ENCODE measurements around the gene LINC00237. TPM values are rescaled to one million over a fixed set of nuclear protein-coding genes. Genes with fewer than 3 reads are reported as not detected.

LINC00237 gene
- total RNA-seq, 2 donors from 2014 or later, result 2.0 TPM; not detected in 1

DNA sequence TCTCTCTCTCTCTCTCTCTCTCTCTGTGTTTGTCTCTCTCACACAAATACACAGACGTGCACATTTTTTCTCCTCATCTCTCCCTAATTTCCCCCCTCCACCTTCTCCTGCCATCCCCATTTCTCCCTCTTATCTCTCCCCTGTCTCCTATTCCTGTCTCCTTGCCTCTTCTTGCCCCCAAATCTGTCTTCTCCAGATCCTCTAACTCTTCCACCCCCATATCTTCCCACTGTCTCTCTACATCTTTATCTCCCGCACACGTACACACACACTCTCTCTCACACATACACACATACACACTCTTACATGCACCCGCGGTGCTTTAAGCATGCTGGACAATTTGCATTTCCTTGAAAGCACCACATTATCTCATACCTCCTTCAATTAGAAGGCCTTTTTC lies 35.7 kb upstream of the LINC00237 start:
- H3K9me3 Mint-ChIP-seq, result no peaks in the 10 kb centered on the region
- H3K4me1 Mint-ChIP-seq, result no peaks in the 10 kb centered on the region
- 88 to 92% methylated on average over 2 to 5 of the region's 5 CpGs for WGBS, 2 experiments (ENCODE audit: insufficient coverage in 1 of 2, insufficient read length in 1 of 2)

DNA sequence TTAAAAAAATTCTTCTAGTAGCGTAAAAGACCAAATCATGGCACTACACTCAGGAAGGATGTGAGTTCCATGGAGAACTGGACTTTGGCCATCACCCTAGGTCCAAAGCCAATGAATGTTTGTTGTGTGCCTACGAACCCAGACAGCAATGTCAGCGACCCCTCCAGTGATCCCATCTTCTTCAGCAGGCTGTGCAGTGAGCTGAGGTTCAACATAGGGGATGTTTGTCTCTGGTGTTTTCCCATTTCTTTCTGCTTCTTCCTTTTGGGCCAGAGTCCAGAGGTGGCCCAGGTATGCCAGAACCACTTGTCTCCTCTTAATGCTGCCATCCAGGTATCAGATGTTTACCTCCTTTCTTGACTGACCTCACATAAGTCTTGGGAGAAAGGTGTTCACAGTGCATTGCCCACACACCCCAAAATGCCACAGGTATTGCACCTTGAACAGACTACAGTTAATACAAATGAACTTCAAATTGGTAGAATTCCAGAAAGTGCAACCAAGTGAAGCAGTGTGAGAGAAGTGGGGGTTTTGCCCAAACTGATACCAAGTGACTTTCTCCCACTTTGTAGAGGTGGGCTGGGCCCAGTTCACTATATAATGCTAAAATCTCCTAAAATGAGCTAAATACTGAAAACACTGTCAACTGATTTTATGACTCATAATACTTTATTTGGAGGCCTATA lies 33.9 kb upstream of the LINC00237 start:
- H3K4me1 Mint-ChIP-seq, result no peaks in the 10 kb centered on the region
- Histone ChIP-seq H3K9me3 (ENCODE audit: control insufficient read depth, low read length) (no peaks in the 10 kb centered on the region), H3K4me1 (ENCODE audit: control insufficient read depth, insufficient read depth, low read length) (no peaks in the 10 kb centered on the region), H3K27ac (ENCODE audit: low read depth, low read length) (no peak overlapping the region), H3K36me3 (ENCODE audit: control insufficient read depth, insufficient read depth, low read length) (peaks cover 21% of the 10 kb centered on the region), H3K9ac (ENCODE audit: extremely low read depth, low read length, poor library complexity, severe bottlenecking) (no peak overlapping the region), H3K27me3 (ENCODE audit: control insufficient read depth, insufficient read depth, low read length, poor library complexity, severe bottlenecking) (no peaks in the 10 kb centered on the region), H3K4me3 (ENCODE audit: low read length) (no peak overlapping the region)
- no peaks in the 10 kb centered on the region for H3K9me3 Mint-ChIP-seq
- TF ChIP-seq, protein P1, sequence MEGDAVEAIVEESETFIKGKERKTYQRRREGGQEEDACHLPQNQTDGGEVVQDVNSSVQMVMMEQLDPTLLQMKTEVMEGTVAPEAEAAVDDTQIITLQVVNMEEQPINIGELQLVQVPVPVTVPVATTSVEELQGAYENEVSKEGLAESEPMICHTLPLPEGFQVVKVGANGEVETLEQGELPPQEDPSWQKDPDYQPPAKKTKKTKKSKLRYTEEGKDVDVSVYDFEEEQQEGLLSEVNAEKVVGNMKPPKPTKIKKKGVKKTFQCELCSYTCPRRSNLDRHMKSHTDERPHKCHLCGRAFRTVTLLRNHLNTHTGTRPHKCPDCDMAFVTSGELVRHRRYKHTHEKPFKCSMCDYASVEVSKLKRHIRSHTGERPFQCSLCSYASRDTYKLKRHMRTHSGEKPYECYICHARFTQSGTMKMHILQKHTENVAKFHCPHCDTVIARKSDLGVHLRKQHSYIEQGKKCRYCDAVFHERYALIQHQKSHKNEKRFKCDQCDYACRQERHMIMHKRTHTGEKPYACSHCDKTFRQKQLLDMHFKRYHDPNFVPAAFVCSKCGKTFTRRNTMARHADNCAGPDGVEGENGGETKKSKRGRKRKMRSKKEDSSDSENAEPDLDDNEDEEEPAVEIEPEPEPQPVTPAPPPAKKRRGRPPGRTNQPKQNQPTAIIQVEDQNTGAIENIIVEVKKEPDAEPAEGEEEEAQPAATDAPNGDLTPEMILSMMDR (conservative IDR thresholded peaks at IDR 0.05), result no peak
- no peak for DNase-seq
- WGBS, 2 experiments (ENCODE audit: insufficient coverage in 1 of 2, insufficient read length in 1 of 2), result 60 to 92% methylated on average over 2 to 3 of the region's 3 CpGs
- no peak overlapping the region for H3K4me3 Mint-ChIP-seq
- H3K27ac Mint-ChIP-seq, result no peak overlapping the region
- H3K36me3 Mint-ChIP-seq (ENCODE audit: low read depth), result peaks cover 37% of the 10 kb centered on the region
- H3K27me3 Mint-ChIP-seq (ENCODE audit: insufficient read depth), result no peaks in the 10 kb centered on the region

More for the DNA sequence above, 35.7 kb upstream of the LINC00237 start:
- Mint-ChIP-seq H3K27me3 (ENCODE audit: insufficient read depth) (no peaks in the 10 kb centered on the region), H3K27ac (no peak overlapping the region), H3K36me3 (ENCODE audit: low read depth) (peaks cover 28% of the 10 kb centered on the region), H3K4me3 (no peak overlapping the region)
- TF ChIP-seq, protein P1 (conservative IDR thresholded peaks at IDR 0.05), result no peak
- Histone ChIP-seq H3K36me3 (ENCODE audit: control insufficient read depth, insufficient read depth, low read length) (peaks cover 16% of the 10 kb centered on the region), H3K27ac (ENCODE audit: low read depth, low read length) (no peak overlapping the region), H3K4me3 (ENCODE audit: low read length) (no peak overlapping the region), H3K4me1 (ENCODE audit: control insufficient read depth, insufficient read depth, low read length) (no peaks in the 10 kb centered on the region), H3K9ac (ENCODE audit: extremely low read depth, low read length, poor library complexity, severe bottlenecking) (no peak overlapping the region), H3K9me3 (ENCODE audit: control insufficient read depth, low read length) (no peaks in the 10 kb centered on the region), H3K27me3 (ENCODE audit: control insufficient read depth, insufficient read depth, low read length, poor library complexity, severe bottlenecking) (no peaks in the 10 kb centered on the region)
- DNase-seq, result no peak

DNA sequence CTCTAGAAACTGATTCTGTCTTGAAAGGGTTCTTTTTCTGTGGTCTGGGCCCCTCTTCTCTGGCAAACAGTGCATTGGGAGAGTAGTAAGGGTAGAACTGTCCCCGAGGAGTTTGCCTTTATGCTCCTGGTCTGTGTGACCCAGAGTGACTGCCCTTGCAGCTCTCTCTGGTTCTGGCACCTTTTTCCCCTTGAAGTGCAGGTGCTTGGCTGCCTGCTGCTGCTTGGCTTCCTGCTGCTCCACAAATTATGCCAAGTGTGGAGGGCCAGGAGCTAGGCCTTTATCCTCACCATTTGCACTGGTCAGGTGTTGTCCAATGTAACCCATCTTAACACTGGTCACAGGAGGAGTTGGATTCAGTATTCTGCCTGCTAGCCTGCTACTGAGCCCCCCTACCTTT lies 30.9 kb upstream of the LINC00237 start:
- Mint-ChIP-seq H3K9me3 (no peaks in the 10 kb centered on the region), H3K4me1 (no peaks in the 10 kb centered on the region), H3K27ac (no peak overlapping the region), H3K36me3 (ENCODE audit: low read depth) (peaks cover 51% of the 10 kb centered on the region), H3K27me3 (ENCODE audit: insufficient read depth) (no peaks in the 10 kb centered on the region), H3K4me3 (no peak overlapping the region)
- Histone ChIP-seq H3K27ac (ENCODE audit: low read depth, low read length) (no peak overlapping the region), H3K36me3 (ENCODE audit: control insufficient read depth, insufficient read depth, low read length) (peaks cover 29% of the 10 kb centered on the region), H3K9me3 (ENCODE audit: control insufficient read depth, low read length) (no peaks in the 10 kb centered on the region), H3K27me3 (ENCODE audit: control insufficient read depth, insufficient read depth, low read length, poor library complexity, severe bottlenecking) (no peaks in the 10 kb centered on the region), H3K9ac (ENCODE audit: extremely low read depth, low read length, poor library complexity, severe bottlenecking) (no peak overlapping the region), H3K4me1 (ENCODE audit: control insufficient read depth, insufficient read depth, low read length) (no peaks in the 10 kb centered on the region), H3K4me3 (ENCODE audit: low read length) (no peak overlapping the region)
- TF ChIP-seq, protein P1 (conservative IDR thresholded peaks at IDR 0.05), result no peak
- WGBS, 2 experiments (ENCODE audit: insufficient coverage in 1 of 2, insufficient read length in 1 of 2), result 100% methylated on average over 1 of the region's 1 CpG; no CpG with 5 or more reads in 1 of the 2 experiments
- no peak for DNase-seq

Data from endodermal cell (in vitro differentiated cells).